Measurements from ENCODE around the gene LRRC72. TPM values are rescaled to one million over a fixed set of nuclear protein-coding genes. Genes with fewer than 3 reads are reported as not detected.

Gene LRRC72
- total RNA-seq, 2 donors from 2014 or later = not detected

DNA sequence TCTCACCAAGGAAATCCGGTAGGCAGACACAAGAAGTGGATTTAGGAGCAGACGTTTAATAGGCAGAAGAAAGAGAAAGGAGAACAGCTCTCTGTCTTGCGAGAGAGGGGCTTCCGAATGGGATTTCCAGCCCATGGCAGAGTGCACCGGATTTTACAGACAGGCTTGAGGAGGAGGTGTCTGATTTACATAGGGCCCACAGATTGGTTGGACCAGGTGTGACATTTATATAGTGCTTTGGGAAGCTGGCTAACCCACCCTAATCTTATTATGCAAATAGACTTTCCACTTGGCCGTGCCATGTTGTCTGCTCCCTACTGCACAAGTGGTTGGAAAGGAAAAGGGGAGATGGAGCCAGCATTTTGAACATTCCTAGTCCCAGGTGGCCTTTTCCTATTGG, 61.2 kb downstream of the LRRC72 start:
- DNase-seq = peak; percentile 73
- Histone ChIP-seq H3K4me3 (ENCODE audit: low read length) (no peak overlapping the region), H3K36me3 (ENCODE audit: control insufficient read depth, insufficient read depth, low read length) (no peaks in the 10 kb centered on the region), H3K27me3 (ENCODE audit: control insufficient read depth, insufficient read depth, low read length, poor library complexity, severe bottlenecking) (no peaks in the 10 kb centered on the region), H3K9me3 (ENCODE audit: control insufficient read depth, low read length) (no peaks in the 10 kb centered on the region), H3K9ac (ENCODE audit: extremely low read depth, low read length, poor library complexity, severe bottlenecking) (no peak overlapping the region), H3K4me1 (ENCODE audit: control insufficient read depth, insufficient read depth, low read length) (peaks cover 5% of the 10 kb centered on the region), H3K27ac (ENCODE audit: low read depth, low read length) (no peak overlapping the region)
- peak overlapping the region; percentile 81 for H3K27ac Mint-ChIP-seq
- peak overlapping the region; percentile 24 for H3K4me3 Mint-ChIP-seq
- TF ChIP-seq, protein P1, sequence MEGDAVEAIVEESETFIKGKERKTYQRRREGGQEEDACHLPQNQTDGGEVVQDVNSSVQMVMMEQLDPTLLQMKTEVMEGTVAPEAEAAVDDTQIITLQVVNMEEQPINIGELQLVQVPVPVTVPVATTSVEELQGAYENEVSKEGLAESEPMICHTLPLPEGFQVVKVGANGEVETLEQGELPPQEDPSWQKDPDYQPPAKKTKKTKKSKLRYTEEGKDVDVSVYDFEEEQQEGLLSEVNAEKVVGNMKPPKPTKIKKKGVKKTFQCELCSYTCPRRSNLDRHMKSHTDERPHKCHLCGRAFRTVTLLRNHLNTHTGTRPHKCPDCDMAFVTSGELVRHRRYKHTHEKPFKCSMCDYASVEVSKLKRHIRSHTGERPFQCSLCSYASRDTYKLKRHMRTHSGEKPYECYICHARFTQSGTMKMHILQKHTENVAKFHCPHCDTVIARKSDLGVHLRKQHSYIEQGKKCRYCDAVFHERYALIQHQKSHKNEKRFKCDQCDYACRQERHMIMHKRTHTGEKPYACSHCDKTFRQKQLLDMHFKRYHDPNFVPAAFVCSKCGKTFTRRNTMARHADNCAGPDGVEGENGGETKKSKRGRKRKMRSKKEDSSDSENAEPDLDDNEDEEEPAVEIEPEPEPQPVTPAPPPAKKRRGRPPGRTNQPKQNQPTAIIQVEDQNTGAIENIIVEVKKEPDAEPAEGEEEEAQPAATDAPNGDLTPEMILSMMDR (conservative IDR thresholded peaks at IDR 0.05) = no peak
- H3K36me3 Mint-ChIP-seq (ENCODE audit: low read depth) = peaks cover under 1% of the 10 kb centered on the region
- H3K27me3 Mint-ChIP-seq (ENCODE audit: insufficient read depth) = peaks cover 5% of the 10 kb centered on the region
- H3K4me1 Mint-ChIP-seq = peaks cover 23% of the 10 kb centered on the region
- peaks cover 6% of the 10 kb centered on the region for H3K9me3 Mint-ChIP-seq
- WGBS, 2 experiments (ENCODE audit: insufficient coverage in 1 of 2, insufficient read length in 1 of 2) = 62 to 65% methylated on average over 2 to 6 of the region's 6 CpGs

DNA sequence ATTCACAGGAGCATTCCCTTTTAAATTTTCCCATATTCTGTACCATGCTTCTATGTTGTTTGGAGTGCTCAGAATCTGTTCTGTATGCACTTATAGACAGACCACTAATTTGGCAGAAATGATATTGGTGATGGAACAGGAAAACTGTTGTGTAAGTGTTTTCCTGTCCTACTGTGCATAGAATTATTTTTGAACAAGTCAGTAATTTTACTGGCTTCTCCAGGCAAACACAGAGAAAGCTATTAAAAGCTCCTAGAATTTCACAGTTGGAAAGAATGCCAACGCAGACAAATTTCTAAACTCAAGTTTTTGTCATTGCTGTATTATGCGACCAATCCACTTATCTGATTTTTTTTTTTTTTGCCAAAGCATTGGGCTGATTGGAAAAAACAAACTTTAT, 63.3 kb downstream of the LRRC72 start:
- Mint-ChIP-seq H3K4me3 (no peak overlapping the region), H3K27ac (no peak overlapping the region), H3K4me1 (peaks cover 35% of the 10 kb centered on the region), H3K36me3 (ENCODE audit: low read depth) (peaks cover 8% of the 10 kb centered on the region), H3K9me3 (peaks cover 6% of the 10 kb centered on the region), H3K27me3 (ENCODE audit: insufficient read depth) (peaks cover 5% of the 10 kb centered on the region)
- DNase-seq = no peak
- Histone ChIP-seq H3K36me3 (ENCODE audit: control insufficient read depth, insufficient read depth, low read length) (no peaks in the 10 kb centered on the region), H3K27me3 (ENCODE audit: control insufficient read depth, insufficient read depth, low read length, poor library complexity, severe bottlenecking) (no peaks in the 10 kb centered on the region), H3K4me1 (ENCODE audit: control insufficient read depth, insufficient read depth, low read length) (peaks cover 15% of the 10 kb centered on the region), H3K4me3 (ENCODE audit: low read length) (no peak overlapping the region), H3K9ac (ENCODE audit: extremely low read depth, low read length, poor library complexity, severe bottlenecking) (no peak overlapping the region), H3K9me3 (ENCODE audit: control insufficient read depth, low read length) (no peaks in the 10 kb centered on the region), H3K27ac (ENCODE audit: low read depth, low read length) (no peak overlapping the region)
- WGBS, 2 experiments (ENCODE audit: insufficient coverage in 1 of 2, insufficient read length in 1 of 2) = 91% methylated on average over 2 of the region's 2 CpGs
- TF ChIP-seq, protein P1 (conservative IDR thresholded peaks at IDR 0.05) = no peak

DNA sequence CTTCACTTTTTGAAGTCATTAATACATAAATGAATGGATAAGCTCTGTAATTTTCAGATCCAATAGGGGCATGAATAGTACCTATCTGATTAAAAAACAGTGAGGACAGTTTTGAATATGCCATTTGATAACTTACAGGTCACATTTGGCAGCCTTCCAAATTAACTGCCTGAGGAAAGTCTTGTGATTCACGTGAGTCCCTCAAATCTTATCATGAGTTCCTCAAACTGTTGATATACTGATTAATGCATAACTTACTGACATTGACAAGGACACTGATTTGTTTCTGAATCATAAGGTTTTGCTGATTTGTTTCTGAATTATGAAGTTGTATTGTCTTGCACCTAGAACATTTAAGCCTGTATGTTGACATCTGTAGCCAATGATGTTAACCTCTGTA, 63.8 kb downstream of the LRRC72 start:
- Mint-ChIP-seq H3K4me3 (no peak overlapping the region), H3K36me3 (ENCODE audit: low read depth) (peaks cover 8% of the 10 kb centered on the region), H3K4me1 (peaks cover 40% of the 10 kb centered on the region), H3K9me3 (peaks cover 4% of the 10 kb centered on the region), H3K27me3 (ENCODE audit: insufficient read depth) (peaks cover 2% of the 10 kb centered on the region), H3K27ac (no peak overlapping the region)
- H3K36me3 ChIP-seq (ENCODE audit: control insufficient read depth, insufficient read depth, low read length) = no peaks in the 10 kb centered on the region
- H3K9ac ChIP-seq (ENCODE audit: extremely low read depth, low read length, poor library complexity, severe bottlenecking) = no peak overlapping the region
- H3K27me3 ChIP-seq (ENCODE audit: control insufficient read depth, insufficient read depth, low read length, poor library complexity, severe bottlenecking) = no peaks in the 10 kb centered on the region
- H3K27ac ChIP-seq (ENCODE audit: low read depth, low read length) = no peak overlapping the region
- no peak overlapping the region for H3K4me3 ChIP-seq (ENCODE audit: low read length)
- no peak for DNase-seq
- H3K4me1 ChIP-seq (ENCODE audit: control insufficient read depth, insufficient read depth, low read length) = peaks cover 18% of the 10 kb centered on the region
- no peaks in the 10 kb centered on the region for H3K9me3 ChIP-seq (ENCODE audit: control insufficient read depth, low read length)
- TF ChIP-seq, protein P1 (conservative IDR thresholded peaks at IDR 0.05) = no peak
- 83 to 100% methylated on average over 1 of the region's 1 CpG for WGBS, 2 experiments (ENCODE audit: insufficient coverage in 1 of 2, insufficient read length in 1 of 2)
